ENCODE results near the gene CCT8. TPM values are rescaled to one million over a fixed set of nuclear protein-coding genes. Genes with fewer than 3 reads are reported as not detected.

The CCT8 gene
- total RNA-seq, 4 donors from 2014 or later: 73.7 to 114 (median 85.1) TPM

GRCh38 chr21:29091033-29091432, 17.6 kb upstream of the CCT8 start:
- intact Hi-C loops (cut with DNase I; ENCODE audit: low total_unique reads): no loop called here
- TF ChIP-seq POLR2A (IDR thresholded peaks at IDR 0.05) (no peak), CTCF (IDR thresholded peaks at IDR 0.05) (no peak)

GRCh38 chr21:29085106-29085752, 11.8 kb upstream of the CCT8 start:
- no peak for DNase-seq (ENCODE audit: low spot score in 2 of 2)
- H3K4me3 ChIP-seq (ENCODE audit: low read depth, poor library complexity, severe bottlenecking): no peak overlapping the region
- TF ChIP-seq CTCF (IDR thresholded peaks at IDR 0.05) (no peak), POLR2A (IDR thresholded peaks at IDR 0.05) (no peak)
- intact Hi-C loops (cut with DNase I; ENCODE audit: low total_unique reads): no loop called here
- WGBS, 2 donors: 74 to 75% methylated on average over 8 of the region's 8 CpGs

More at GRCh38 chr21:29091033-29091432, 17.6 kb upstream of the CCT8 start:
- DNase-seq (ENCODE audit: low spot score in 2 of 2): no peak
- no peak overlapping the region for H3K4me3 ChIP-seq (ENCODE audit: low read depth, poor library complexity, severe bottlenecking)
- WGBS, 2 donors: 37 to 38% methylated on average over 1 of the region's 1 CpG

- WGBS, 2 donors: 59 to 66% methylated on average over 2 of the region's 2 CpGs
- DNase-seq (ENCODE audit: low spot score in 2 of 2): no peak
- H3K4me3 ChIP-seq (ENCODE audit: low read depth, poor library complexity, severe bottlenecking): no peak overlapping the region
- intact Hi-C loops (cut with DNase I; ENCODE audit: low total_unique reads): no loop called here
- no peak for TF ChIP-seq POLR2A (IDR thresholded peaks at IDR 0.05)
Observed at GRCh38 chr21:29084372-29084771, 10.9 kb upstream of the CCT8 start.

- DNase-seq (ENCODE audit: low spot score in 2 of 2): no peak
- 94 to 96% methylated on average over 3 of the region's 3 CpGs for WGBS, 2 donors
- intact Hi-C loops (cut with DNase I; ENCODE audit: low total_unique reads): no loop called here
- no peak for TF ChIP-seq POLR2A (IDR thresholded peaks at IDR 0.05)
- no peak for TF ChIP-seq CTCF (IDR thresholded peaks at IDR 0.05)
- H3K4me3 ChIP-seq (ENCODE audit: low read depth, poor library complexity, severe bottlenecking): no peak overlapping the region
Observed at GRCh38 chr21:29083306-29083705, 9.9 kb upstream of the CCT8 start.

GRCh38 chr21:29082046-29082815, 8.8 kb upstream of the CCT8 start:
- TF ChIP-seq POLR2A (IDR thresholded peaks at IDR 0.05): no peak
- no peak for TF ChIP-seq CTCF (IDR thresholded peaks at IDR 0.05)
- WGBS, 2 donors: 81 to 89% methylated on average over 3 of the region's 3 CpGs
- no peak overlapping the region for H3K4me3 ChIP-seq (ENCODE audit: low read depth, poor library complexity, severe bottlenecking)
- no peak for DNase-seq (ENCODE audit: low spot score in 2 of 2)
- intact Hi-C loops (cut with DNase I; ENCODE audit: low total_unique reads): no loop called here

GRCh38 chr21:29080454-29080941, 7.0 kb upstream of the CCT8 start:
- H3K4me3 ChIP-seq (ENCODE audit: low read depth, poor library complexity, severe bottlenecking): no peak overlapping the region
- no peak for DNase-seq (ENCODE audit: low spot score in 2 of 2)
- 52 to 71% methylated on average over 6 of the region's 6 CpGs for WGBS, 2 donors
- TF ChIP-seq CTCF (IDR thresholded peaks at IDR 0.05) (no peak), POLR2A (IDR thresholded peaks at IDR 0.05) (no peak)
- intact Hi-C loops (cut with DNase I; ENCODE audit: low total_unique reads): no loop called here
